GM18505 (cell line): ENCODE data around the gene GOT2.
"Not testable (repeated sequence)": the region's sequence is repeated elsewhere in the genome, so short reads cannot be mapped to it uniquely, and the experiment has no call there.

Source experiments
- ATAC-seq: cut with Tn5 transposase; IDR thresholded peaks from one replicate; pipeline ENCODE4 v1.9.1; 2021; ENCODE audit not compliant: unreplicated experiment
- POLR2A ChIP-seq: IDR thresholded peaks from 4 replicates; pipeline ENCODE4 v1.6.1; 2011; ENCODE audit warnings: borderline replicate concordance; ENCODE audit not compliant: insufficient read depth, insufficient read length; ENCODE audit errors: extremely low read depth

Gene GOT2

DNA sequence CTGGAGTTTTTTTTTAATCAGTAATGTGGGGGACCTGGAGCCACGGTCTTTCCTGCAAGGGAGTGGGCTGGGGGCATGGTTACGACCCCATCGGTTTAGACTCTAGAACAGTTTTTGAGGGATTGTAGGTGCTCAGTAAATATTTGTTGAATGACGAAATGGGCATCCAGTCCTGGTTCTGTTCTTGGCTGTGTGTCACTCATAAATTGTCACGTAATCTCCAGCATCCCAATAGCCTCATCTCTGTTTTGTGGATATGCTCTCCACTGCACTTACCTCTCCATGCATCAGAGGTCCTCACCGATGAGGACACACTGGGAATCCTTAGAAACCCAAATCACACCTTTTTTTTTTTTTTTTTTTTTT lies 49.0 kb downstream of the GOT2 start:
- TF ChIP-seq POLR2A = no peak
- ATAC-seq = no peak

DNA sequence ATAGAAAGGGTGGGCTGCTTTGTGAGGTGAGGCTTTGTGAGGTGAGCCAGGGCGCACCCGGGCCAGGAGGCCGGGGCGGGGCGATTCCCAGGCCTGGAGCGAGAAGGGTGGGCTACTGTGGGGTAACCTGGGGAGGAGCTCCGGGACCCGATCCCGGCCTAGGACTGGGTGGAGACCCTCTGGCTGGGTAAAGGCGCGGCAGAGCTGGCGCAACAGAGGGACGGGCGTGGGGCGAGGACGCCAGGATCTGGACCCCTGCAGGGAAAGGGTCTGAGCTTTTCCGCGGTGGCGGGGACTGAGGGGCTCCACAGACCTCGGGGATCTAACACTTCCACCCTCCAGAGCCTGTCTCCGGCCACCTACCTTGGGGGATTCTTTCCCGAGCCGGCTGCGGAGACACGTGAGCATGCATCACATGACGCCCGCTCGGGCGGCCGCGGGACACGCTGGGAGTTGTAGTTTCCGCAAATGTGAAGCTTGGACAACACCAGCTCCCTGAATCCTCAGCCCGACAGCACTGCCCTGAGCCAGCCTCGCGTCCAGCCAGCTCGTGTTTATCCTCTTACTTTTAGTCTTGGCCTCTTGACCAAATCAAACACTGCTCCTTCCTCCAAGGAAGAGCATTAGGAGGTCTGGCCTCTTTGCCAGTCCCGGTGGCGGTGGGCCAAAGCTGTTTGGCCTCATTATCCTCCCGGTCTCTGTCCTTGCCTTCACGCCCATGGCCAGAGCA lies 49.6 kb downstream of the GOT2 start, which contains the start of gene SLC38A7:
SLC38A7 (minus strand) TSS at position 417 of the 730 bp plus-strand sequence. CDS start 4,644 bp downstream, outside the sequence.
- peak; percentile 99 for ATAC-seq

DNA sequence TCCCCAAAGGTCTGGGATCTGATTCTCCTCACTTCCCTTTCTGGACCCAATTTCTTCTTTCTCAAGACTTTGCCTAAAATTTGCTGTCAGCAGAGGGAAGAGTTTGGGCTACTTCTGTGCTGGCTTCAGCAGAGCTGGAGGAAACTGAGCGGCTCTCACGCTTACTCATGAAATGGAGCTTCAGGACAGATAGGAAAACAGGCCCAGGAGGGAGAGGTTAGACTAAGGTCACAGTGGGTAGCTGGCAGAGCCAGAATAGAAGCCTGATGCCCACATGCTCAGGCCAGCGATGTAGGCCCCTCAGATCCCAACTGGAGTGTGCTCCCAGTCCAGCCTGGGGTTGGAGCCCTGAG lies 50.1 kb downstream of the GOT2 start:
- no peak for TF ChIP-seq POLR2A
- no peak for ATAC-seq

More for the DNA sequence above, 49.6 kb downstream of the GOT2 start, which contains the start of gene SLC38A7:
- no peak for TF ChIP-seq POLR2A

DNA sequence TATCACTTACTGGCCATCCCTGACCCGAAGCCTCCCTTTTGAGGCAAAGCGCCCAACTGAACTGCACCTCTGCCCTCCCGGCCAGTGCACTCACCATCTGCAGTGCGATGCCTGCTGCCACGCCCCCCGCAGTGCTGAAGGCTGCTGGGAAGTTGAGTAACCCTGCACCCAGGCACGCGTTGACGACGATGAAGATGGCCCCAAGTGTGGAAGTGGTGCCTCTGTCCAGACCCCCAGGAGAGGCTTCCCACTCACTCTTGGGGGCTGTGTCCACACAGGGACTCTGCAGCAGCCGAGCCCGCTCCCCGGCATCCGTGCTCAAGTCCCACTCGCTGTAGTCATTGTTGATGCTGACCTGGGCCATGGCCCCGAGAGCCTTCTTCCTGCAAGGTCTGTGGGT lies 54.4 kb downstream of the GOT2 start:
- TF ChIP-seq POLR2A = no peak
- ATAC-seq = no peak

DNA sequence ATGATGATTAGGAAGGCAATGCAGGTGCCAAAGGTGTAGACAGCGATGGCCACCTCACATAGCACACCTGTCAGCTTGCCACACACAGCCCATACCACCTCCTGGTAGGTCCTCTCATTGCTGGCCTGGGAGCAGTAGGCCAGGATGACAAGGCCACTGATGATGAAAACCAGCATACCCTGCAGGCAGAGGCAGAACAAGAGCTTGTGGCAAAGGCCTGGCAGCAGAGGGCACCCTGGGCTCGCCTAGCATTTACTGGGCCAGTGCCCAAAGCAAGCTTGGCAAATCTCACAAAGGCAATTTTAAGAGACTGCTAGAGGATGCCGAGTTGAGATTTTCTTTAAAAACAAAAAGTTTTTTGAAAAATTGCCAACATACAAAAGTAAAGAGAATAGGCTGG lies 55.4 kb downstream of the GOT2 start:
- no peak for ATAC-seq
- no peak for TF ChIP-seq POLR2A

DNA sequence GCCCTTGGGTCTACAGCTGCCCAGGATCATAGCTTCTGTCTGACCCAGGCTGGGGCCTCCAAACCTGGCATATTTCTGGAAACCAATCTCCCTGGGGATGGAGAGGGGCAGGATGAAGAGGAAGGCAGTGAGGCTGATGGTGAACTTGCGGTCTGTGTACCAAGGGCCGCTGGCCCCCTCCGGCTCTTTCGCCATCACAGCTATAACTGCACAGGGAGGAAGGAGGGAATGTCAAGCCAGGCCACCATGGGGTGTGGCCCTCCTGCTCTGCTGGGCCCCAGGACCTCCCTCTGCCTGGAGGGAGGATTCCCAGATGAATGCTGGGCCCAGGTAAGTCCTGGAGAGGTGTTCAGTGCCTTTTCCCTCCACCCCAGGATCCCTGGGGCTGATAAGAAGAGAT lies 55.8 kb downstream of the GOT2 start:
- ATAC-seq = no peak
- no peak for TF ChIP-seq POLR2A

DNA sequence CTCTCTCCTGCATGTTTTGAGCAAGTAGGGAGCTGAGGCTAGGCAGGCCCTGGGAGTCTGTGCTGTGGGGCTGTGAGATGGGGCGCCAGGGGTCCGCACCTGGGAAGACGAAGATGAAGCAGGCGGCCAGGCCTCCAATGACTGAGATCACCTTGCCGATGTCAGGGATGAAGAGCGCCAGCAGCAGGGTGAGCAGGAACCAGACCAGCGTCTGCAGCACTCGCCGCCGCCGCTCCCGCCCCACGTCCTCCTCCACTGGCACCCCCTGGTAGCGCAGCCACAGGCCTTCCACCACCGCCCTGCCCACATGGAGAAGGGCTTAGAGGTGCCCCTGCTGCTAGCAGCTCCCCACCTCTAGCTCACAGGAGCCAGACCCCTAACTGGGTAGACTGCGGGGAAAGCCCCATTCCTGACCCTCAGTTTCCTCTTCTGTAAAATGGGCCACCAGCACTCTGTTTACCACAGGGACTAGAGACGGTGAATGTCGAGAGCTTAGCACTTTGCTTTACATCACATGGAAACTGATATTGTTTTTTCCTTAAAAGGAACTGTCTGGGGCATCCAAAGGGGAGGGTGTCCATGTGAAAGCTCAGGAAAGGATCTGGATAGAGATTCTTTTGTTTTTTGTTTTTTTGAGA lies 63.1 kb downstream of the GOT2 start:
- no peak for ATAC-seq
- no peak for TF ChIP-seq POLR2A

DNA sequence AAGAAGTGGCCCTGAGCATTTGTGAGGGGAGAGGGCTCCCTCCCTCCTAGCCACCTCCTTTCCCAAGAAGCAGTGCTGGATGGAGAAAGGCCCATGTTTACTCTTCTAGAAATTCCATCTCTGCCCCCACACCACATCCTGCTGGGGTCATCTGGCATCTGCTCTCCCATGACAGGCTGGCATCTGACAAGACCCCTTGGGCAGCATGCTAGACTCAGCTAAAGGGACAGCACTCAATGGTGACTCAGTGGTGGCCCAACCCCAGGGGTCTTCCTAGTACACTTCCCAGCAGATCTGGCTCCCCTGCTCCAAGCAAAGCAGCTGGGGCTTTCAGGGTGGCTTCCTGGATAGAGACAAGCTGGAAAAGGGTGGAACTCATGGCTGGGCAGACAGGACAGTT lies 63.9 kb downstream of the GOT2 start:
- TF ChIP-seq POLR2A = no peak
- ATAC-seq = no peak

DNA sequence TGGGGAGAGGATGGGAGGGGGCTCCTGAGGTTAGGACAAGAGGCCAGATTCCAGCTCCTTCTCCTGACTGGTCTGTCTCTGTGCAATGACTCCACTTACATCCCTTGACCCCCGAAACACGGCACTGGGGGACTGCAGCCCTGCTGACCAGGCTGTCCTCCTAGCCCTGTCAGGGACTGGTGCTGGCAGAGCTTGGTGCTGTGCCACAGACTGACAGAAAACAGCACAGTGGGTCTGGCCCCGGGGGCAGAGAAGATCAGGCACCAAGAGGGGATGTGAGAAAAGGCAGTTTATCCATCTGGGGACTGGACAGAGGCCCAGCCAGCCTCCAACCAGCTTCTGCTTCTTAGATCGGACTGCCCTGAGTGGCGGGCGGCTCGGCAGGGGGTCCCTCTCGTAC lies 68.9 kb downstream of the GOT2 start:
- ATAC-seq = no peak
- no peak for TF ChIP-seq POLR2A

DNA sequence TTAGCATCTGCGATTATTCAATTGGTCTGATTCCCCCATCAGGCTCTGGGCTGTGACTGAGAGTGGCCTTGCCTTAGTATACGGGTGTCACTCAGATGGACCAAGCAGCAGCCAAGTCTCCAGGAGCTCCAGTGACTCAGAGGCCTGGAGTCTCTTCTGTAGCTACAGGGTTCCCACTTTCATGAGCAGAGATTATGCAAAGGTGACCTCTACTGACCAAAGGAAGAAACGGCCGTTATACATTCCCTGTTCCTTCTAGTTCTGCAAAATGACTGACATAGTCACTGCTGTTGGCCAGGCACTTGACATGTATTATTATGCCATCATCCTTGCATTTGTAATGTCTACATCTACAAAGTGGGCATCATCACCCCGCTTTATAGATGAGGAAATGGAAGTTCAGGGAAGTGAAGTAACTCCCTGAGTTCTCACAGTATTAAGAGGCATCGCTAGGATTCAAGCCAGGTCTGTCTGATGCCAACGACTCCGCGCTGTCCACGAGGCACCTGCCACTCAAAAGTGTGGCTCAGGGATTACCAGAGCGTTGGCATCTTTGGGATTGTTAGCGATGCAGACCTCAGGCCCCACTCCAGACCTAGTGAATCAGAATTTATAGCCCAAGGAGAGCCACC lies 72.8 kb downstream of the GOT2 start:
- no peak for TF ChIP-seq POLR2A
- ATAC-seq = no peak

DNA sequence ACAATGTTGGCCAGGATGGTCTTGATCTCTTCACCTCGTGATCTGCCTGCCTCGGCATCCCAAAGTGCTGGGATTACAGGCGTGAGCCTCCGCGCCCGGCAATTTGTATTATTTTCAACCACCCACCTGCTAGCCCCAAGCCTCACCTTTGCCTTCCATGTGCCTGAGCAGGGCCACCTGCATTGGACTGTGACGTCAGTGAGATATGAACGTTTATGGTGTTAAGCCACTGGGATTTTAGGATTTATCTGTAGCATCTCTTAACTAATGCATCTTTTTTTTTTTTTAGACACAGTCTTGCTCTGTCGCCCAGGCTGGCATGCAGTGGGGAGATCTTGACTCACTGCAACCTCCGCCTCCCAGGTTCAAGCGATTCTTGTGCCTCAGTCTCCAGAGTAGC lies 74.2 kb downstream of the GOT2 start:
- not testable (repeated sequence) for ATAC-seq

DNA sequence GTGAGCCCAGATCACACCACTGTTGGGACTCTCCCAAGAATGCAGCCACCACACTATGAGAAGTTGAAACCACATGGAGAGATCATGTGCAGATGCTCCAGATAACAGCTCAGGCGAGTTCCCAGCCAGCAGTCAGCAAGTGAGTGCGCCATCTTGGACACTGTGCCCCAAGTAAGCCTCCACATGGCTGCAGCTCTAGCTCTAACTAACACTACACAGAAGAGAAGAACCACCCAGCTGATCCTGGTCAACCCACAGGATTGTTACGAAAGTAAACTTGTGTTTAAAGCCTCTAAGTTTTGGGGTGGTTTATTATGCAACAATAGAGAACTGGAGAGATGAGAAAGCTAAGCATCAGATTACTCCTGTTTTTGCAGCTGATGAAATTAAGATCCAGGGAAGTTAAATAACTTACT lies 75.3 kb downstream of the GOT2 start:
- no peak for ATAC-seq
- no peak for TF ChIP-seq POLR2A
